A549 (cell line): ENCODE results near the gene PARP8. TPM values are rescaled to one million over a fixed set of nuclear protein-coding genes. Genes with fewer than 3 reads are reported as not detected.

Experiments used
- ATAC-seq, 2 experiments: fragments of 200-7000 bp in 1 of 2; fragments of >200 bp in 1 of 2; cut with Nextera tagmentation in 1 of 2; cut with Tn5 transposase in 1 of 2; 3 replicates each; pipeline versions ENCODE4 v1.8.0 to v1.9.1; 2018 to 2020; ENCODE audit warnings: mild to moderate bottlenecking in 1 of 2, moderate library complexity in 1 of 2
- CTCF ChIA-PET: fragments of 300-600 bp; sonication (Branson Sonifier 250); formaldehyde crosslinking; extraction: SDS; loops from one replicate; lab custom pipeline; 2021; ENCODE audit warnings: antibody characterized with exemption, inconsistent platforms; lab: Yijun Ruan, JAX
- POLR2A ChIA-PET: fragments of 350-600 bp; formaldehyde crosslinking; extraction: SDS; loops from one replicate; lab custom pipeline; 2021; ENCODE audit warnings: antibody characterized with exemption, inconsistent platforms; lab: Yijun Ruan, JAX
- DNase-seq, 2 experiments: peaks; one replicate each; pipeline versions ENCODE4 v3.0.0 to v3.0.0-alpha.2; 2011 to 2016; ENCODE audit warnings: low read depth in 1 of 2, low spot score in 1 of 2
- FAIRE-seq: peaks from 2 replicates; lab custom pipeline; 2011; peaks lifted over from hg19 to GRCh38; lab: Jason Lieb, UNC
- H3K27ac ChIP-seq, 2 experiments: fragments of >200 bp; sonication (Bioruptor Twin); formaldehyde crosslinking; 3 replicates each; pipeline ENCODE4 v1.5.1; 2016 to 2017
- H3K4me1 ChIP-seq: fragments of >200 bp; sonication (Bioruptor Twin); formaldehyde crosslinking; 3 replicates; pipeline ENCODE4 v1.6.1; 2016
- H3K4me2 ChIP-seq: fragments of >200 bp; sonication (Bioruptor Twin); formaldehyde crosslinking; 3 replicates; pipeline ENCODE4 v1.6.1; 2016
- H3K4me3 ChIP-seq: fragments of >200 bp; sonication (Bioruptor Twin); formaldehyde crosslinking; 3 replicates; pipeline ENCODE4 v1.5.1; 2016
- H3K9me3 ChIP-seq: fragments of >200 bp; sonication (Bioruptor Twin); formaldehyde crosslinking; 3 replicates; pipeline ENCODE4 v1.6.1; 2016
- BHLHE40 ChIP-seq: IDR thresholded peaks from 2 replicates; pipeline ENCODE4 v1.6.1; 2012; ENCODE audit warnings: low read depth, low read length, inconsistent platforms
- CBX2 ChIP-seq: fragments of 200-600 bp; sonication (generic); IDR thresholded peaks from 2 replicates; pipeline ENCODE4 v1.6.1; 2016; ENCODE audit warnings: low read depth, mild to moderate bottlenecking, borderline replicate concordance
- CBX8 ChIP-seq: fragments of 200-600 bp; sonication (generic); IDR thresholded peaks from 2 replicates; pipeline ENCODE4 v1.6.1; 2016
- CHD2 ChIP-seq: fragments of 150-350 bp; IDR thresholded peaks from 2 replicates; pipeline ENCODE4 v1.6.1; 2014; ENCODE audit warnings: low read length; ENCODE audit not compliant: partially characterized antibody
- EHF ChIP-seq: fragments of 250-450 bp; sonication (Bioruptor Pico); IDR thresholded peaks from 2 replicates; pipeline ENCODE4 v1.5.0; 2020; ENCODE audit warnings: mild to moderate bottlenecking
- FOXS1 ChIP-seq: fragments of 250-450 bp; sonication (Bioruptor Pico); IDR thresholded peaks from 2 replicates; pipeline ENCODE4 v1.5.0; 2020; ENCODE audit warnings: mild to moderate bottlenecking, moderate library complexity
- GATA3 ChIP-seq: IDR thresholded peaks from 2 replicates; pipeline ENCODE4 v1.6.1; 2012; ENCODE audit warnings: borderline replicate concordance
- HDAC2 ChIP-seq: fragments of 200-600 bp; sonication (generic); IDR thresholded peaks from 2 replicates; pipeline ENCODE4 v1.6.1; 2016
- MYC ChIP-seq: IDR thresholded peaks from 2 replicates; pipeline ENCODE4 v1.6.1; 2012; ENCODE audit warnings: mild to moderate bottlenecking, inconsistent platforms, low read length, improper control_type of control experiment, borderline replicate concordance
- NPAS2 ChIP-seq: fragments of 250-450 bp; sonication (Bioruptor Pico); IDR thresholded peaks from 2 replicates; pipeline ENCODE4 v1.8.0; 2022; ENCODE audit warnings: mild to moderate bottlenecking, moderate library complexity, borderline replicate concordance
- RAD21 ChIP-seq, 2 experiments: fragments of >200 bp in 1 of 2; sonication (Bioruptor Twin) in 1 of 2; formaldehyde crosslinking in 1 of 2; IDR thresholded peaks in 1 of 2; conservative IDR thresholded peaks in 1 of 2; 2 replicates in 1 of 2; 3 replicates in 1 of 2; pipeline ENCODE4 v1.6.1; 2012 to 2018; ENCODE audit warnings: inconsistent platforms in 1 of 2
- RFX5 ChIP-seq: fragments of 450-650 bp; IDR thresholded peaks from 2 replicates; pipeline ENCODE4 v1.7.1; 2014; ENCODE audit warnings: antibody characterized with exemption, mild to moderate bottlenecking, moderate library complexity
- RNF2 ChIP-seq: fragments of 200-600 bp; sonication (generic); IDR thresholded peaks from 2 replicates; pipeline ENCODE4 v1.6.1; 2016; ENCODE audit warnings: low read depth, mild to moderate bottlenecking, antibody characterized with exemption, moderate library complexity, borderline replicate concordance
- TFCP2L1 ChIP-seq: fragments of 250-450 bp; sonication (Bioruptor Pico); IDR thresholded peaks from 2 replicates; pipeline ENCODE4 v1.5.0; 2021; ENCODE audit warnings: mild to moderate bottlenecking
- WGBS: methylation state at CpG from one replicate; pipeline ENCODE4 v1.1.6; 2017; ENCODE audit errors: missing lambda C conversion rate; 5-methylcytosine and 5-hydroxymethylcytosine counted together
- polyA plus RNA-seq, 4 experiments: library from polyadenylated mRNA; depleted of rRNA in 3 of 4; stranded (reverse); fragments of >200 nt; fragmentation: RNase III in 1 of 4; extraction: RNeasy Plus Mini Kit Qiagen cat#74134 plus additional on column Dnase treatment in 1 of 4; gene quantifications; 2 replicates in 3 of 4; 3 replicates in 1 of 4; pipeline ENCODE4 v1.2.3, GENCODE V29; 2011 to 2017
- TF ChIP-seq, protein P1 (sequence below): IDR thresholded peaks from 2 replicates; pipeline ENCODE4 v1.6.1; 2012
- TF ChIP-seq, protein P2 (sequence below): fragments of 250-450 bp; sonication (Bioruptor Pico); IDR thresholded peaks from 2 replicates; pipeline ENCODE4 v1.5.0; 2021; ENCODE audit warnings: mild to moderate bottlenecking, moderate library complexity, borderline replicate concordance
- TF ChIP-seq, protein P3 (sequence below): IDR thresholded peaks from 2 replicates; pipeline ENCODE4 v1.6.1; 2012; ENCODE audit warnings: low read depth, borderline replicate concordance
- TF ChIP-seq, protein P4 (sequence below): fragments of 150-350 bp; IDR thresholded peaks from 2 replicates; pipeline ENCODE4 v1.6.1; 2014; ENCODE audit warnings: low read depth, mild to moderate bottlenecking, low read length
- TF ChIP-seq, protein P5 (sequence below): fragments of >200 bp; sonication (Bioruptor Twin); formaldehyde crosslinking; IDR thresholded peaks from 2 replicates; pipeline ENCODE4 v1.6.1; 2016
- TF ChIP-seq, protein P6 (sequence below): fragments of >200 bp; sonication (Bioruptor Twin); formaldehyde crosslinking; IDR thresholded peaks from 3 replicates; pipeline ENCODE4 v1.5.1; 2016

The PARP8 gene
- polyA plus RNA-seq, 2 of the 4 experiments (the other 2 are of a cell fraction), result 0.01 to 0.48 TPM

DNA sequence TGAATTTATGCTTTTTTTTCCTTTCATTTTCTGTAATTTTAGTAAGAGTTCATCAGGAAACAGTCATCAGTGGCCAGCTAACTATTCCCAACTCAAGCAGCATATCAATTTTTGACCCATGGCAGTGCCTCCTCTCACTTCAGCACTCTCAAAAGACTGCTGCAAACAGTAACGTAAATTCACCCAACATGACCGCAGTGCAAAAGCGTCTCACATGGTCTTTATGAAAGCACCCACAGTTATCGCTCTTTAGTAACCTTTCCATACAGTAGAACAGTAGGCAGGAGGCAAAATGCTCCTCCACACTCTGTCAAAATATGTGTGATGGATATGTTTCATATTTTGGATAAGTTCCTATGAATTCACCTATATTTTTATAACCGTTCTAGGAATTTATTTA is 48.6 kb downstream of the PARP8 start:
- FAIRE-seq, result no peak
- TF ChIP-seq FOXS1 (CRISPR knock-in tag), result no peak
- TF ChIP-seq, protein P1, sequence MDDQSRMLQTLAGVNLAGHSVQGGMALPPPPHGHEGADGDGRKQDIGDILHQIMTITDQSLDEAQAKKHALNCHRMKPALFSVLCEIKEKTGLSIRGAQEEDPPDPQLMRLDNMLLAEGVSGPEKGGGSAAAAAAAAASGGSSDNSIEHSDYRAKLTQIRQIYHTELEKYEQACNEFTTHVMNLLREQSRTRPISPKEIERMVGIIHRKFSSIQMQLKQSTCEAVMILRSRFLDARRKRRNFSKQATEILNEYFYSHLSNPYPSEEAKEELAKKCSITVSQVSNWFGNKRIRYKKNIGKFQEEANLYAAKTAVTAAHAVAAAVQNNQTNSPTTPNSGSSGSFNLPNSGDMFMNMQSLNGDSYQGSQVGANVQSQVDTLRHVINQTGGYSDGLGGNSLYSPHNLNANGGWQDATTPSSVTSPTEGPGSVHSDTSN, result no peak
- no peak for DNase-seq
- ATAC-seq, result no peak
- WGBS, result 31% methylated on average over 5 of the region's 5 CpGs
- POLR2A ChIA-PET, result no interaction called here
- H3K27ac ChIP-seq, result no peak overlapping the region
- H3K9me3 ChIP-seq, result no peaks in the 10 kb centered on the region
- no peaks in the 10 kb centered on the region for H3K4me1 ChIP-seq
- CTCF ChIA-PET, result interaction anchor here (0.7 kb wide), 1 partner anchor 48 kb away, joined by 3 read pairs; the partner anchor contains the start of gene PARP8
- no peak overlapping the region for H3K4me2 ChIP-seq
- H3K4me3 ChIP-seq, result no peak overlapping the region

DNA sequence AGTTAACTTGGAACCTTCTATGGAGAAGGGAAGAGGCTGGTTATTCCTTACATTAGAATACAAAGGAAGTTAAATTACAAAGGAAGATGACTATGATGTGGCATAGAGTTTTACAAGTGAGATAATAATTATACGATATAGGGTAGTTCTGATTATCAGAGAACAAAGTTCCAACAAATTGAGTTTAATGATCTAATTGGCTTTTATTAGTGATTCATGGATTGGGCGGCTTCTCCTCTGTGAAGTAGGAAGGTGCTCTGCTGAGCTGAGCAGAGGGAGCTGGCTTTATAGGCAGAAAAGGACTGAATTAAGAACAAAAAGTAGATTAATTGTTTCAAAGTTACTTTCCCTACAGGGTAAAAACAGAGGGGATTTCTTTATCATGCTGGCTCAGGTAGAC is 49.7 kb downstream of the PARP8 start:
- H3K9me3 ChIP-seq, result no peaks in the 10 kb centered on the region
- no peak for ATAC-seq
- 27% methylated on average over 2 of the region's 2 CpGs for WGBS
- CTCF ChIA-PET, result no interaction called here
- no peaks in the 10 kb centered on the region for H3K4me1 ChIP-seq
- H3K4me2 ChIP-seq, result no peak overlapping the region
- H3K27ac ChIP-seq, result no peak overlapping the region
- TF ChIP-seq RFX5, result no peak
- TF ChIP-seq HDAC2, result no peak
- TF ChIP-seq BHLHE40, result no peak
- TF ChIP-seq, protein P2, sequence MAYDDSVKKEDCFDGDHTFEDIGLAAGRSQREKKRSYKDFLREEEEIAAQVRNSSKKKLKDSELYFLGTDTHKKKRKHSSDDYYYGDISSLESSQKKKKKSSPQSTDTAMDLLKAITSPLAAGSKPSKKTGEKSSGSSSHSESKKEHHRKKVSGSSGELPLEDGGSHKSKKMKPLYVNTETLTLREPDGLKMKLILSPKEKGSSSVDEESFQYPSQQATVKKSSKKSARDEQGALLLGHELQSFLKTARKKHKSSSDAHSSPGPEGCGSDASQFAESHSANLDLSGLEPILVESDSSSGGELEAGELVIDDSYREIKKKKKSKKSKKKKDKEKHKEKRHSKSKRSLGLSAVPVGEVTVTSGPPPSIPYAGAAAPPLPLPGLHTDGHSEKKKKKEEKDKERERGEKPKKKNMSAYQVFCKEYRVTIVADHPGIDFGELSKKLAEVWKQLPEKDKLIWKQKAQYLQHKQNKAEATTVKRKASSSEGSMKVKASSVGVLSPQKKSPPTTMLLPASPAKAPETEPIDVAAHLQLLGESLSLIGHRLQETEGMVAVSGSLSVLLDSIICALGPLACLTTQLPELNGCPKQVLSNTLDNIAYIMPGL (CRISPR knock-in tag), result no peak
- TF ChIP-seq CBX8, result no peak
- no peak for TF ChIP-seq CBX2
- no peak for TF ChIP-seq EHF (CRISPR knock-in tag)
- TF ChIP-seq TFCP2L1 (CRISPR knock-in tag), result no peak
- no peak for TF ChIP-seq MYC
- TF ChIP-seq GATA3, result no peak
- POLR2A ChIA-PET, result no interaction called here
- DNase-seq, result no peak
- FAIRE-seq, result no peak
- no peak overlapping the region for H3K4me3 ChIP-seq

DNA sequence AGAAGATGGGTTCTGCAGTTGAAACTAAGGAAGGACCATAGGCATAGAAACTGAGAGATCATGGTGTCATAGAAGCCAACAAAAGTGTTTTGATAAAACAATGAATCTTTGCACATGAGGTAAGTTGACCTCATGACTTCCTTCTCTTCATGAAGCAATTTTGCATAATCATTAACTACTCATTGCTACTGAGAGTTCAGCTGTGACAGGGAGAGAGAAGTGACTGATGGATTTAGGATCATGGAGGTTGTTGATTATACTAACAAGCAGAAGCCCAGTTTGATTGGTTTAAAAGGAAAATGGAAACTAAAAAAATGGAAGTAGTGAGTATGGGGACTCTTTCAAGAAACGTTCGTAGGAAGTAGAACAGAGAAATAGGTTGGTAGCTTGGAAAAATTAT is 51.2 kb downstream of the PARP8 start:
- ChIA-PET CTCF (no interaction called here), POLR2A (no interaction called here)
- no peaks in the 10 kb centered on the region for H3K4me1 ChIP-seq
- no peak overlapping the region for H3K4me3 ChIP-seq
- no peak for DNase-seq
- no peak for TF ChIP-seq CHD2
- TF ChIP-seq, protein P3, sequence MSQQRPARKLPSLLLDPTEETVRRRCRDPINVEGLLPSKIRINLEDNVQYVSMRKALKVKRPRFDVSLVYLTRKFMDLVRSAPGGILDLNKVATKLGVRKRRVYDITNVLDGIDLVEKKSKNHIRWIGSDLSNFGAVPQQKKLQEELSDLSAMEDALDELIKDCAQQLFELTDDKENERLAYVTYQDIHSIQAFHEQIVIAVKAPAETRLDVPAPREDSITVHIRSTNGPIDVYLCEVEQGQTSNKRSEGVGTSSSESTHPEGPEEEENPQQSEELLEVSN, result no peak
- TF ChIP-seq, protein P4, sequence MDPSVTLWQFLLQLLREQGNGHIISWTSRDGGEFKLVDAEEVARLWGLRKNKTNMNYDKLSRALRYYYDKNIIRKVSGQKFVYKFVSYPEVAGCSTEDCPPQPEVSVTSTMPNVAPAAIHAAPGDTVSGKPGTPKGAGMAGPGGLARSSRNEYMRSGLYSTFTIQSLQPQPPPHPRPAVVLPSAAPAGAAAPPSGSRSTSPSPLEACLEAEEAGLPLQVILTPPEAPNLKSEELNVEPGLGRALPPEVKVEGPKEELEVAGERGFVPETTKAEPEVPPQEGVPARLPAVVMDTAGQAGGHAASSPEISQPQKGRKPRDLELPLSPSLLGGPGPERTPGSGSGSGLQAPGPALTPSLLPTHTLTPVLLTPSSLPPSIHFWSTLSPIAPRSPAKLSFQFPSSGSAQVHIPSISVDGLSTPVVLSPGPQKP, result no peak
- TF ChIP-seq, protein P5, sequence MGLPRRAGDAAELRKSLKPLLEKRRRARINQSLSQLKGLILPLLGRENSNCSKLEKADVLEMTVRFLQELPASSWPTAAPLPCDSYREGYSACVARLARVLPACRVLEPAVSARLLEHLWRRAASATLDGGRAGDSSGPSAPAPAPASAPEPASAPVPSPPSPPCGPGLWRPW, result no peak
- TF ChIP-seq RAD21 (conservative IDR thresholded peaks at IDR 0.05 in 1 of 2, IDR thresholded peaks at IDR 0.05 in 1 of 2), result no peak
- no peak for TF ChIP-seq NPAS2 (CRISPR knock-in tag)
- TF ChIP-seq RNF2, result no peak
- TF ChIP-seq, protein P6, sequence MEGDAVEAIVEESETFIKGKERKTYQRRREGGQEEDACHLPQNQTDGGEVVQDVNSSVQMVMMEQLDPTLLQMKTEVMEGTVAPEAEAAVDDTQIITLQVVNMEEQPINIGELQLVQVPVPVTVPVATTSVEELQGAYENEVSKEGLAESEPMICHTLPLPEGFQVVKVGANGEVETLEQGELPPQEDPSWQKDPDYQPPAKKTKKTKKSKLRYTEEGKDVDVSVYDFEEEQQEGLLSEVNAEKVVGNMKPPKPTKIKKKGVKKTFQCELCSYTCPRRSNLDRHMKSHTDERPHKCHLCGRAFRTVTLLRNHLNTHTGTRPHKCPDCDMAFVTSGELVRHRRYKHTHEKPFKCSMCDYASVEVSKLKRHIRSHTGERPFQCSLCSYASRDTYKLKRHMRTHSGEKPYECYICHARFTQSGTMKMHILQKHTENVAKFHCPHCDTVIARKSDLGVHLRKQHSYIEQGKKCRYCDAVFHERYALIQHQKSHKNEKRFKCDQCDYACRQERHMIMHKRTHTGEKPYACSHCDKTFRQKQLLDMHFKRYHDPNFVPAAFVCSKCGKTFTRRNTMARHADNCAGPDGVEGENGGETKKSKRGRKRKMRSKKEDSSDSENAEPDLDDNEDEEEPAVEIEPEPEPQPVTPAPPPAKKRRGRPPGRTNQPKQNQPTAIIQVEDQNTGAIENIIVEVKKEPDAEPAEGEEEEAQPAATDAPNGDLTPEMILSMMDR, result no peak
- no peak overlapping the region for H3K27ac ChIP-seq
- no peak for FAIRE-seq
- no peak overlapping the region for H3K4me2 ChIP-seq
- ATAC-seq, result no peak
- H3K9me3 ChIP-seq, result no peaks in the 10 kb centered on the region
- WGBS, result 6% methylated on average over 2 of the region's 2 CpGs
